ENCODE measurements around the gene FGFRL1. TPM values are rescaled to one million over a fixed set of nuclear protein-coding genes. Genes with fewer than 3 reads are reported as not detected.
"Not testable (repeated sequence)": the region's sequence is repeated elsewhere in the genome, so short reads cannot be mapped to it uniquely, and the experiment has no call there.

FGFRL1 gene
- total RNA-seq, 3 donors from 2014 or later: 19.8 to 40.0 (median 22.9) TPM

DNA sequence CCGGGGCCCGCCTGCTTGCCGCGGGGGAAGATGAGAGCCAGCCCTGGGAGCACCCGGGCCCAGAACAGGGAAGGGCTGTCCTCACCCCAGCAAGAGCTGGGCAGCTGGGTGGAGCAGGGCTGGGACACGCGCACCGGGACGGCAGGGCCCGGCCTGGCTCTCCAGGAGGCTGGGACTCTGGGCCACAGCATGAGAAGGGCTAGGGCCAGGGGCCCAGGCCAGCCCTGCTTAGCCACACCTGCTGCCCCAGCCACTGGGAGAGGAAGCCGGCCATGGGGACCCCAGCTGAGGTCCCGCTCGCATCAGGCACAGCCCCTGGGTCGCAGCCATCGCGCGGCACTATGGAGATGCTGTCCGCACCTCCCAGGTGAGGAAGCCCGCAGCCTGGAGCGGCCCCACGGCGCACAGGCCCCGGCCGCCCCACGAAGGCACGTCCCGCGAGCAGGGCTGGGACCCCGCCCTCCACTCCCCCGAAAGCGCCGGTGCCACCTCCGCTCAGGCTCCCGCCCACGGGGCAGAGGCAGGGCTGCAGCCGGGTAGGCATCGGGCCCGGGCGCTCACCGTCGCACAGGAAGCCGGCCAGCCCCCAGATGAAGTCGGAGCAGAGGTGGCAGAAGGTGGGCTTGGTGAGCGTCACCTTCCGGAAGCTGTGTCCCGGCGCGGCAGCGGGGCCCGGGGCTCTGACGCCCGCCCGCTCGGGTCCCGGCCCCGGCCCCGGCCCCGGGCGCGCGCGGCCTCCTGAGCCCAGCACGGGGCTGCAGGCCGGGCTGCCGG lies 38.6 kb upstream of the FGFRL1 start:
- H3K36me3 ChIP-seq: no peaks in the 10 kb centered on the region
- H3K27me3 ChIP-seq: no peaks in the 10 kb centered on the region
- no peaks in the 10 kb centered on the region for H3K9me3 ChIP-seq
- intact Hi-C loops (cut with DNase I; ENCODE audit: low total_unique reads): no loop called here
- no peak overlapping the region for H3K27ac ChIP-seq
- peaks cover 16% of the 10 kb centered on the region in 2 donors for H3K4me1 ChIP-seq
- H3K4me3 ChIP-seq: peak overlapping the region; percentile 82 to 97 (median 84)
- DNase-seq (ENCODE audit: low spot score in 2 of 2): no peak
- no peak for TF ChIP-seq POLR2A (IDR thresholded peaks at IDR 0.05)
- TF ChIP-seq POLR2AphosphoS5 (IDR thresholded peaks at IDR 0.05): no peak
- TF ChIP-seq CTCF (IDR thresholded peaks at IDR 0.05): no peak

DNA sequence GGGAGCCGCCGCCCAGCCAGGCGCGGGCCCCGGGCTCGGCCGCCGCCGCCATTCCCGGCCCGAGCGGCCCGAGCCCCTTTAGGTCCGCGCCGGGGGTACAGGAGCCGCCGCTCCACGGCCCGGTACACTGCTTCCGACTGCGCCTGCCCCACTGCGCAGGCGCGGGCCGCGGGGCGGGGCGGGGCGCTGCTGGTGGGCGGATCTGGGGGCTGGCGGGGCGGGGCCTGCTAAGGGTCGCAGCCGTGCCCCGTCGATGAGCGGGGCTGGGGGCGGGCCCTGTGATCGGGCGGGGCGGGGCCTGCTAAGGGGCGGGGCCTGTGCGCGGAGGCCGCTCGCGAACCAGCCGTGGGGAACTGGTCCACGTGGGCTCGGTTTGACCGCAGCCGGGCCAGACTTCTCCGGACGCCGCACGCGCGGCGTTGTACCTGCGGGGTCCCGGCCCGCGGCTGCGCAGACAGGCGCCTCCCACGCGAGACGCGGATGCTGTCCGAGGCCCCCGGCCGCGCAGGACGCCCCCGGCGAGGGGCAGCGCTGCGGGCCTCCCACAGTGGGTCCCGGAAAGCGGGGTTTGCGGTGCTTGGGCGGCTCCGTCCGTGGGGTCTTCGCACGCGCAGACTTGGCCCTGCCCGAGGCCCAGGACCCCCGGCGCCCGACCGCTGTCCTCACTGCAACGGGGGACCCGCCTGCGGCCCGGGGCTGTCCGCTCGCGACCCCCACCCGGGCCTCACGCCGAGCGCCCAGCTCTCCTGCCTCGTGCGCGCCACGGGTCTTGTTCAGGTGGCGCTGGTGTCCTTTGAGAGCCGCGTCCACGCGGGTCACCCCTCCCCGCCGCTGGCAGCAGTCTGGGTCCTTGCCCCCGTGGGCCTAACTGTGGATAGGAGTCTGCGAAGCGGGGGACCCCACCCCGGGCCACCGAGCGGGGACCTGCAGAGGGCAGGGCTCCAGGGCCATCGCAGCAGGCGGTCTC lies 37.7 kb upstream of the FGFRL1 start, which contains the start of gene DGKQ:
Gene DGKQ (minus strand): TSS at position 139 of the 967 bp plus-strand sequence. CDS start 87 bp downstream, at position 52.
- intact Hi-C loops (cut with DNase I; ENCODE audit: low total_unique reads): no loop called here
- Histone ChIP-seq H3K27me3 (no peaks in the 10 kb centered on the region), H3K27ac (peak within 1 kb of the TSS; percentile 20 to 56), H3K9me3 (no peaks in the 10 kb centered on the region), H3K4me1 (peaks cover 16% of the 10 kb centered on the region in 2 donors), H3K36me3 (no peaks in the 10 kb centered on the region), H3K4me3 (peak within 1 kb of the TSS; percentile 82 to 97 (median 84))
- peak; percentile 81 to 86 for DNase-seq (ENCODE audit: low spot score in 2 of 2)
- no peak for TF ChIP-seq POLR2A (IDR thresholded peaks at IDR 0.05)
- TF ChIP-seq POLR2AphosphoS5 (IDR thresholded peaks at IDR 0.05): no peak
- TF ChIP-seq CTCF (IDR thresholded peaks at IDR 0.05): no peak

DNA sequence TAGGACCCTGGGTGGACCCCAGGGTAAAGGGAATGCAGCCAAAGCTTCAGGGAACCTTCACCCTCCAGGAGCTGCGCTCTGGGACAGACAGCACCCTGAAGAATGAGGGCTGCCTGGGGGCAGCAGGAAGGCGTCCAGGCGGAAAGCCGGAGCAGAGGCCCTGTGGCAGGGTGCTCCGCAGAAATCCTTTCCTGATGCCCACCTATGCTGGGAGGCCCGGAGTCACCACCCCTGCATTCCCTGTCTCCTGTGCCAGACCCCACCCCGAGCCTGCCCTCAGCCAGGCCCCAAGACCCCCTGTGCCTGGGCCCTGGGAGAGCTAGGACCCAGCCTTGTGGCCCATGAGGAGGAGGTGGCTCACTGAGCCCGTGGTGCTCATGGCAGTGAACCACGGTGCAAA lies 36.8 kb upstream of the FGFRL1 start:
- no peak for TF ChIP-seq POLR2A (IDR thresholded peaks at IDR 0.05)
- no peak for TF ChIP-seq CTCF (IDR thresholded peaks at IDR 0.05)
- TF ChIP-seq POLR2AphosphoS5 (IDR thresholded peaks at IDR 0.05): no peak
- intact Hi-C loops (cut with DNase I; ENCODE audit: low total_unique reads): no loop called here
- H3K4me3 ChIP-seq: no peak overlapping the region
- H3K27me3 ChIP-seq: no peaks in the 10 kb centered on the region
- peaks cover 16% of the 10 kb centered on the region in 2 donors for H3K4me1 ChIP-seq
- H3K36me3 ChIP-seq: no peaks in the 10 kb centered on the region
- H3K27ac ChIP-seq: no peak overlapping the region
- DNase-seq (ENCODE audit: low spot score in 2 of 2): no peak
- H3K9me3 ChIP-seq: no peaks in the 10 kb centered on the region

DNA sequence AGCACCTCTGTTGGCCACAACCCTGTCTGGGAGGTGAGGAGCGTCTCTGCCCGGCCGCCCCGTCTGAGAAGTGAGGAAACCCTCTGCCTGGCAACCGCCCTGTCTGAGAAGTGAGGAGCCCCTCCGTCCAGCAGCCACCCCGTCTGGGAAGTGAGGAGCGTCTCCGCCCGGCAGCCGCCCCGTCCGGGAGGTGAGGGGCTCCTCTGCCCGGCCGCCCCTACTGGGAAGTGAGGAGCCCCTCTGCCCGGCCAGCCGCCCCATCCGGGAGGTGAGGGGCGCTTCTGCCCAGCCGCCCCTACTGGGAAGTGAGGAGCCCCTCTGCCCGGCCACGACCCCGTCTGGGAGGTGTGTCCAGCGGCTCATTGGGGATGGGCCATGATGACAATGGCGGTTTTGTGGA lies 35.4 kb upstream of the FGFRL1 start:
- peaks cover 16% of the 10 kb centered on the region in 2 donors for H3K4me1 ChIP-seq
- H3K27me3 ChIP-seq; H3K27ac ChIP-seq; H3K4me3 ChIP-seq; intact Hi-C loops (cut with DNase I; ENCODE audit: low total_unique reads); H3K9me3 ChIP-seq; DNase-seq (ENCODE audit: low spot score in 2 of 2); H3K36me3 ChIP-seq: not testable (repeated sequence)

DNA sequence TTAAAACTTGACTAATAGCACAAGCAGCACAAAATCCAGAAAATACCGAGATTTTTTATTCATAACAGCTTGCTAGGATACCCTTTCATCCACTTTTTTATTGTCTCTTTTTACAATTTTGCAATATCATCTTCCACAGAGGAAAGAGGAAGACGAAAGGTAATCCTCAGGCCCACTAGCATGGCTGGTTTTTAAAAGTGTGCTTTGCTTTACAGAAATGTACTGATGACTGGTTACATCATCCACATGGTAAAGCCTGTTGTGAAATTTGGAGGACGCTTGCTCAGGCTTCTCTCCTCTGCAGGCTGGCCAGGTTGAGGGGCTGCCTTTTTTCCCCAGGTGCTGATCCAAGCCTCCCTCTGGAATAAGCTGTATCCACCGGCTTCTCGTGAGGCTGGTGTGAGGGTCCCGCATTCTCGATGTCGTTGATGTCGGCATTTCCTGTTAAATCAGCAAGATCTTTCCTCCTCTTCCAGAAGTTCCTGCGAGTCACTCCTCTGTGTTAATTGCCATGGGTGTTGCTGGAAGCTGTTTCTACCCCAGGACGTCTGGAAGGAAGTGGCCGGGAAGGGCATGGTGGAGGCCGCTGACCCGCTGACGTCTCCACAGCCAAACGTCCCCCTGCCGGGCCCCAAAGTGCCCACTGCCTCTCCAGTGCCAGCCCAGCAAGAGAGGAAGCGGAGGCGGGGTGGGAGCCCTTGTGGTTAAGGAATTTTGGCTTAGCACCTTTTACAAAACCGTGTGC lies 32.3 kb upstream of the FGFRL1 start:
- H3K9me3 ChIP-seq: no peaks in the 10 kb centered on the region
- no peak for TF ChIP-seq POLR2A (IDR thresholded peaks at IDR 0.05)
- no peak for TF ChIP-seq CTCF (IDR thresholded peaks at IDR 0.05)
- TF ChIP-seq POLR2AphosphoS5 (IDR thresholded peaks at IDR 0.05): no peak
- no peak overlapping the region for H3K4me3 ChIP-seq
- no peak overlapping the region for H3K27ac ChIP-seq
- H3K27me3 ChIP-seq: no peaks in the 10 kb centered on the region
- no peak for DNase-seq (ENCODE audit: low spot score in 2 of 2)
- no peaks in the 10 kb centered on the region for H3K4me1 ChIP-seq
- H3K36me3 ChIP-seq: no peaks in the 10 kb centered on the region
- intact Hi-C loops (cut with DNase I; ENCODE audit: low total_unique reads): no loop called here

All from breast epithelium (tissue), 4 donors.